WTC11 (cell line): ENCODE data around the gene TSPYL2. TPM values are rescaled to one million over a fixed set of nuclear protein-coding genes. Genes with fewer than 3 reads are reported as not detected.

Source experiments
- ATAC-seq: fragments of 200-7000 bp; cut with Tn5 transposase; 2 replicates; pipeline ENCODE4 v1.10.0; 2021; ENCODE audit warnings: mild to moderate bottlenecking, moderate library complexity
- CTCF ChIA-PET: fragments of 300-600 bp; sonication (Branson Sonifier 250); formaldehyde crosslinking; loops from one replicate; lab custom pipeline; 2021; ENCODE audit warnings: antibody characterized with exemption; lab: Charles Lee
- POLR2A ChIA-PET: fragments of 350-600 bp; sonication (Branson Sonifier 250); formaldehyde crosslinking; loops from one replicate; lab custom pipeline; 2021; ENCODE audit warnings: antibody characterized with exemption; lab: Charles Lee
- DNase-seq: peaks from one replicate; pipeline ENCODE4 v3.0.0; 2021; ENCODE audit warnings: low spot score
- H3K27ac Mint-ChIP-seq: 2 replicates; pipeline ENCODE4 v1.8.0; 2021; ENCODE audit warnings: mixed read lengths
- H3K27me3 Mint-ChIP-seq: 2 replicates; pipeline ENCODE4 v1.8.0; 2021; ENCODE audit warnings: low read depth, mild to moderate bottlenecking, moderate library complexity, mixed read lengths
- H3K36me3 Mint-ChIP-seq: 2 replicates; pipeline ENCODE4 v1.8.0; 2021; ENCODE audit warnings: mixed read lengths
- H3K4me1 Mint-ChIP-seq: 2 replicates; pipeline ENCODE4 v1.8.0; 2022; ENCODE audit warnings: mixed read lengths
- H3K4me3 Mint-ChIP-seq: 2 replicates; pipeline ENCODE4 v1.8.0; 2021; ENCODE audit warnings: mild to moderate bottlenecking, moderate library complexity, mixed read lengths
- H3K9me3 Mint-ChIP-seq: 2 replicates; pipeline ENCODE4 v1.8.0; 2021; ENCODE audit warnings: mixed read lengths
- CREB1 ChIP-seq: sonication (generic); formaldehyde crosslinking; IDR thresholded peaks from 2 replicates; pipeline ENCODE4 v1.8.0; 2023; ENCODE audit warnings: mild to moderate bottlenecking, missing genetic modification reagents
- CREM ChIP-seq: sonication (generic); formaldehyde crosslinking; IDR thresholded peaks from 2 replicates; pipeline ENCODE4 v1.8.1; 2022; ENCODE audit warnings: mild to moderate bottlenecking, missing genetic modification reagents, moderate library complexity
- ETV6 ChIP-seq: sonication (generic); formaldehyde crosslinking; IDR thresholded peaks from 2 replicates; pipeline ENCODE4 v1.8.1; 2022; ENCODE audit warnings: mild to moderate bottlenecking, missing genetic modification reagents
- GABPB1 ChIP-seq: sonication (generic); formaldehyde crosslinking; IDR thresholded peaks from 2 replicates; pipeline ENCODE4 v1.8.1; 2023; ENCODE audit warnings: mild to moderate bottlenecking, missing genetic modification reagents
- HMGA2 ChIP-seq: fragments of 250-450 bp; sonication (Bioruptor Pico); IDR thresholded peaks from 2 replicates; pipeline ENCODE4 v1.4.0; 2021; ENCODE audit warnings: mild to moderate bottlenecking, moderate library complexity
- JAZF1 ChIP-seq: fragments of 250-450 bp; sonication (Bioruptor Pico); IDR thresholded peaks from 2 replicates; pipeline ENCODE4 v1.9.0; 2021; ENCODE audit warnings: moderate library complexity, mild to moderate bottlenecking, inconsistent platforms
- MYBL2 ChIP-seq: sonication (generic); formaldehyde crosslinking; IDR thresholded peaks from 2 replicates; pipeline ENCODE4 v1.8.1; 2023; ENCODE audit warnings: mild to moderate bottlenecking, moderate library complexity, missing genetic modification reagents
- NFYB ChIP-seq: sonication (generic); formaldehyde crosslinking; conservative IDR thresholded peaks from 2 replicates; pipeline ENCODE4 v1.8.0; 2022; ENCODE audit warnings: low read depth, missing genetic modification reagents
- NR1H2 ChIP-seq: sonication (generic); formaldehyde crosslinking; IDR thresholded peaks from 2 replicates; pipeline ENCODE4 v1.9.0; 2021; ENCODE audit warnings: mild to moderate bottlenecking, moderate library complexity, missing genetic modification reagents
- RELA ChIP-seq: sonication (generic); formaldehyde crosslinking; IDR thresholded peaks from 2 replicates; pipeline ENCODE4 v1.8.1; 2022; ENCODE audit warnings: missing genetic modification reagents, mild to moderate bottlenecking, borderline replicate concordance
- RORB ChIP-seq: fragments of 250-450 bp; sonication (Bioruptor Pico); IDR thresholded peaks from 2 replicates; pipeline ENCODE4 v1.9.0; 2021; ENCODE audit warnings: mild to moderate bottlenecking
- TEAD1 ChIP-seq: sonication (generic); formaldehyde crosslinking; IDR thresholded peaks from 2 replicates; pipeline ENCODE4 v1.8.0; 2022; ENCODE audit warnings: mild to moderate bottlenecking, missing genetic modification reagents
- TEAD4 ChIP-seq: sonication (generic); formaldehyde crosslinking; IDR thresholded peaks from 2 replicates; pipeline ENCODE4 v1.8.0; 2022; ENCODE audit warnings: mild to moderate bottlenecking, missing genetic modification reagents
- ZNF317 ChIP-seq: sonication (generic); formaldehyde crosslinking; IDR thresholded peaks from 2 replicates; pipeline ENCODE4 v1.8.1; 2023; ENCODE audit warnings: low read depth, mild to moderate bottlenecking, moderate library complexity, missing genetic modification reagents, borderline replicate concordance
- ZNF396 ChIP-seq: fragments of 250-450 bp; sonication (Bioruptor Pico); IDR thresholded peaks from 2 replicates; pipeline ENCODE4 v1.8.0; 2021; ENCODE audit warnings: mild to moderate bottlenecking, moderate library complexity, borderline replicate concordance
- ZNF671 ChIP-seq: fragments of 250-450 bp; sonication (Bioruptor Pico); IDR thresholded peaks from 2 replicates; pipeline ENCODE4 v1.8.0; 2021; ENCODE audit warnings: mild to moderate bottlenecking
- total RNA-seq: library from RNA; stranded (reverse); gene quantifications from 3 replicates; pipeline ENCODE4 v1.2.3, GENCODE V29; 2021
- TF ChIP-seq, protein P1 (sequence below): sonication (generic); formaldehyde crosslinking; IDR thresholded peaks from 2 replicates; pipeline ENCODE4 v1.8.1; 2022; ENCODE audit warnings: low read depth, mild to moderate bottlenecking, moderate library complexity, missing genetic modification reagents, borderline replicate concordance
- TF ChIP-seq, protein P2 (sequence below): sonication (generic); formaldehyde crosslinking; IDR thresholded peaks from 2 replicates; pipeline ENCODE4 v1.8.0; 2023; ENCODE audit warnings: mild to moderate bottlenecking, missing genetic modification reagents
- TF ChIP-seq, protein P3 (sequence below): sonication (generic); formaldehyde crosslinking; conservative IDR thresholded peaks from 2 replicates; pipeline ENCODE4 v1.8.1; 2023; ENCODE audit warnings: mild to moderate bottlenecking, low read depth, missing genetic modification reagents, moderate library complexity
- TF ChIP-seq, protein P4 (sequence below): fragments of 200-600 bp; IDR thresholded peaks from 2 replicates; pipeline ENCODE4 v1.8.0; 2022; ENCODE audit warnings: antibody characterized with exemption
- TF ChIP-seq, protein P5 (sequence below): sonication (generic); formaldehyde crosslinking; IDR thresholded peaks from 2 replicates; pipeline ENCODE4 v1.8.1; 2023; ENCODE audit warnings: mild to moderate bottlenecking, moderate library complexity, missing genetic modification reagents
- TF ChIP-seq, protein P6 (sequence below): sonication (generic); formaldehyde crosslinking; IDR thresholded peaks from 2 replicates; pipeline ENCODE4 v1.8.0; 2023; ENCODE audit warnings: missing genetic modification reagents
- TF ChIP-seq, protein P7 (sequence below): sonication (generic); formaldehyde crosslinking; conservative IDR thresholded peaks from 2 replicates; pipeline ENCODE4 v1.8.1; 2022; ENCODE audit warnings: mild to moderate bottlenecking, missing genetic modification reagents

Gene TSPYL2
- total RNA-seq, 1 experiment from 2014 or later = 14.6 TPM

DNA sequence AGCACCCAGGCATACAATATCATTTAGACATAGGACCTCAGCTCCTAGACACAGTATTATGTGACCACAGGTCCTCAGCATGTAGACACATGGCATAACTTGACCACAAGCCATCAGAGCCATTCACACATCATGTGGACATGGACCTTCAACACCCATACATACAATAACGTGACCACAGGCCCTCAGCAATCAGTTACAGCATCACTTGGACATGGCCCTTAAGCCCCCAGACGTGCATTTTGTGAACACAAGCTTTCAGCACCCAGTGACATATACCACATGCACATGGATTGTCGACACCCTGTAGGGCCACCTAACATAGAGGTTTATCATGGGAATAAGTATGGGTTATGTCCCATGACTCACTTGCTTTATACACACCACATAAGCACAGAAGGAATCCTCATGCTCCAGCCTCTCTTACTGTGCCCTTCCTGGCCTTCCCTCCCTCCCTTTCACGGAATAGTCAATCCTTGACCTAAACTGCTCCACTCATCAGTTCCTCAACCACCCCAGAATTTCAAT lies 1.9 kb downstream of the TSPYL2 start (continued):
- TF ChIP-seq ZNF317 (CRISPR knock-in tag) = no peak

DNA sequence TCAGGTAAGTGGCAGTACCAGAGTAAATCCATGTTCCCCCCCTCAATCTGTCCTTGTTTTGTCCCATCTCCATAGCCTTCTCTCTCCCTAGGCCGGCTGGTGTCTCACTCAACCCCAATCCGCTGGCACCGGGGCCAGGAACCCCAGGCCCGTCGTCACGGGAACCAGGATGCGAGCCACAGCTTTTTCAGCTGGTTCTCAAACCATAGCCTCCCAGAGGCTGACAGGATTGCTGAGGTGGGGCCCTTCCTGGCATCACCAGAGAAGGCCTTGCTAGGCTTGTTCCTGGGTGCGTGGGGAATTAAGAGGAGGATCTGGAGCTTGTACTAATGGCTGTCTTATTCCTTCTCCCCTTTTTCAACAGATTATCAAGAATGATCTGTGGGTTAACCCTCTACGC lies 2.7 kb downstream of the TSPYL2 start:
- Mint-ChIP-seq H3K27ac (no peak overlapping the region), H3K4me3 (no peak overlapping the region), H3K9me3 (no peaks in the 10 kb centered on the region), H3K36me3 (peaks cover 21% of the 10 kb centered on the region)
- ATAC-seq (no peak), DNase-seq (no peak)
- POLR2A ChIA-PET = no interaction called here
- no peak for TF ChIP-seq CREB1
- no peak for TF ChIP-seq RELA (CRISPR knock-in tag)
- TF ChIP-seq, protein P1, sequence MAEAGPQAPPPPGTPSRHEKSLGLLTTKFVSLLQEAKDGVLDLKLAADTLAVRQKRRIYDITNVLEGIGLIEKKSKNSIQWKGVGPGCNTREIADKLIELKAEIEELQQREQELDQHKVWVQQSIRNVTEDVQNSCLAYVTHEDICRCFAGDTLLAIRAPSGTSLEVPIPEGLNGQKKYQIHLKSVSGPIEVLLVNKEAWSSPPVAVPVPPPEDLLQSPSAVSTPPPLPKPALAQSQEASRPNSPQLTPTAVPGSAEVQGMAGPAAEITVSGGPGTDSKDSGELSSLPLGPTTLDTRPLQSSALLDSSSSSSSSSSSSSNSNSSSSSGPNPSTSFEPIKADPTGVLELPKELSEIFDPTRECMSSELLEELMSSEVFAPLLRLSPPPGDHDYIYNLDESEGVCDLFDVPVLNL (CRISPR knock-in tag) = no peak
- TF ChIP-seq JAZF1 (CRISPR knock-in tag) = no peak
- TF ChIP-seq, protein P2, sequence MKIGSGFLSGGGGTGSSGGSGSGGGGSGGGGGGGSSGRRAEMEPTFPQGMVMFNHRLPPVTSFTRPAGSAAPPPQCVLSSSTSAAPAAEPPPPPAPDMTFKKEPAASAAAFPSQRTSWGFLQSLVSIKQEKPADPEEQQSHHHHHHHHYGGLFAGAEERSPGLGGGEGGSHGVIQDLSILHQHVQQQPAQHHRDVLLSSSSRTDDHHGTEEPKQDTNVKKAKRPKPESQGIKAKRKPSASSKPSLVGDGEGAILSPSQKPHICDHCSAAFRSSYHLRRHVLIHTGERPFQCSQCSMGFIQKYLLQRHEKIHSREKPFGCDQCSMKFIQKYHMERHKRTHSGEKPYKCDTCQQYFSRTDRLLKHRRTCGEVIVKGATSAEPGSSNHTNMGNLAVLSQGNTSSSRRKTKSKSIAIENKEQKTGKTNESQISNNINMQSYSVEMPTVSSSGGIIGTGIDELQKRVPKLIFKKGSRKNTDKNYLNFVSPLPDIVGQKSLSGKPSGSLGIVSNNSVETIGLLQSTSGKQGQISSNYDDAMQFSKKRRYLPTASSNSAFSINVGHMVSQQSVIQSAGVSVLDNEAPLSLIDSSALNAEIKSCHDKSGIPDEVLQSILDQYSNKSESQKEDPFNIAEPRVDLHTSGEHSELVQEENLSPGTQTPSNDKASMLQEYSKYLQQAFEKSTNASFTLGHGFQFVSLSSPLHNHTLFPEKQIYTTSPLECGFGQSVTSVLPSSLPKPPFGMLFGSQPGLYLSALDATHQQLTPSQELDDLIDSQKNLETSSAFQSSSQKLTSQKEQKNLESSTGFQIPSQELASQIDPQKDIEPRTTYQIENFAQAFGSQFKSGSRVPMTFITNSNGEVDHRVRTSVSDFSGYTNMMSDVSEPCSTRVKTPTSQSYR = no peak
- TF ChIP-seq, protein P3, sequence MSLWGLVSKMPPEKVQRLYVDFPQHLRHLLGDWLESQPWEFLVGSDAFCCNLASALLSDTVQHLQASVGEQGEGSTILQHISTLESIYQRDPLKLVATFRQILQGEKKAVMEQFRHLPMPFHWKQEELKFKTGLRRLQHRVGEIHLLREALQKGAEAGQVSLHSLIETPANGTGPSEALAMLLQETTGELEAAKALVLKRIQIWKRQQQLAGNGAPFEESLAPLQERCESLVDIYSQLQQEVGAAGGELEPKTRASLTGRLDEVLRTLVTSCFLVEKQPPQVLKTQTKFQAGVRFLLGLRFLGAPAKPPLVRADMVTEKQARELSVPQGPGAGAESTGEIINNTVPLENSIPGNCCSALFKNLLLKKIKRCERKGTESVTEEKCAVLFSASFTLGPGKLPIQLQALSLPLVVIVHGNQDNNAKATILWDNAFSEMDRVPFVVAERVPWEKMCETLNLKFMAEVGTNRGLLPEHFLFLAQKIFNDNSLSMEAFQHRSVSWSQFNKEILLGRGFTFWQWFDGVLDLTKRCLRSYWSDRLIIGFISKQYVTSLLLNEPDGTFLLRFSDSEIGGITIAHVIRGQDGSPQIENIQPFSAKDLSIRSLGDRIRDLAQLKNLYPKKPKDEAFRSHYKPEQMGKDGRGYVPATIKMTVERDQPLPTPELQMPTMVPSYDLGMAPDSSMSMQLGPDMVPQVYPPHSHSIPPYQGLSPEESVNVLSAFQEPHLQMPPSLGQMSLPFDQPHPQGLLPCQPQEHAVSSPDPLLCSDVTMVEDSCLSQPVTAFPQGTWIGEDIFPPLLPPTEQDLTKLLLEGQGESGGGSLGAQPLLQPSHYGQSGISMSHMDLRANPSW = no peak
- TF ChIP-seq, protein P4, sequence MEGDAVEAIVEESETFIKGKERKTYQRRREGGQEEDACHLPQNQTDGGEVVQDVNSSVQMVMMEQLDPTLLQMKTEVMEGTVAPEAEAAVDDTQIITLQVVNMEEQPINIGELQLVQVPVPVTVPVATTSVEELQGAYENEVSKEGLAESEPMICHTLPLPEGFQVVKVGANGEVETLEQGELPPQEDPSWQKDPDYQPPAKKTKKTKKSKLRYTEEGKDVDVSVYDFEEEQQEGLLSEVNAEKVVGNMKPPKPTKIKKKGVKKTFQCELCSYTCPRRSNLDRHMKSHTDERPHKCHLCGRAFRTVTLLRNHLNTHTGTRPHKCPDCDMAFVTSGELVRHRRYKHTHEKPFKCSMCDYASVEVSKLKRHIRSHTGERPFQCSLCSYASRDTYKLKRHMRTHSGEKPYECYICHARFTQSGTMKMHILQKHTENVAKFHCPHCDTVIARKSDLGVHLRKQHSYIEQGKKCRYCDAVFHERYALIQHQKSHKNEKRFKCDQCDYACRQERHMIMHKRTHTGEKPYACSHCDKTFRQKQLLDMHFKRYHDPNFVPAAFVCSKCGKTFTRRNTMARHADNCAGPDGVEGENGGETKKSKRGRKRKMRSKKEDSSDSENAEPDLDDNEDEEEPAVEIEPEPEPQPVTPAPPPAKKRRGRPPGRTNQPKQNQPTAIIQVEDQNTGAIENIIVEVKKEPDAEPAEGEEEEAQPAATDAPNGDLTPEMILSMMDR = no peak
- TF ChIP-seq ZNF317 (CRISPR knock-in tag) = no peak
- TF ChIP-seq, all 79 proteins: peak for 0
- Mint-ChIP-seq H3K4me1 (peaks cover 21% of the 10 kb centered on the region), H3K27me3 (peaks cover 5% of the 10 kb centered on the region; the same call in 1 of the 2 replicates)
- CTCF ChIA-PET = no interaction called here

DNA sequence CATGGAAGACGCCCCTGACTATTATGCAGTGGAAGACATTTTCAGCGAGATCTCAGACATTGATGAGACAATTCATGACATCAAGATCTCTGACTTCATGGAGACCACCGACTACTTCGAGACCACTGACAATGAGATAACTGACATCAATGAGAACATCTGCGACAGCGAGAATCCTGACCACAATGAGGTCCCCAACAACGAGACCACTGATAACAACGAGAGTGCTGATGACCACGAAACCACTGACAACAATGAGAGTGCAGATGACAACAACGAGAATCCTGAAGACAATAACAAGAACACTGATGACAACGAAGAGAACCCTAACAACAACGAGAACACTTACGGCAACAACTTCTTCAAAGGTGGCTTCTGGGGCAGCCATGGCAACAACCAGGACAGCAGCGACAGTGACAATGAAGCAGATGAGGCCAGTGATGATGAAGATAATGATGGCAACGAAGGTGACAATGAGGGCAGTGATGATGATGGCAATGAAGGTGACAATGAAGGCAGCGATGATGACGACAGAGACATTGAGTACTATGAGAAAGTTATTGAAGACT lies 3.6 kb downstream of the TSPYL2 start:
- POLR2A ChIA-PET = no interaction called here
- CTCF ChIA-PET = no interaction called here
- no peak overlapping the region for H3K27ac Mint-ChIP-seq
- H3K4me1 Mint-ChIP-seq = peaks cover 16% of the 10 kb centered on the region
- 0 out of 2 replicates have a peak, but pooled peaks cover under 1% of the 10 kb centered on the region for H3K27me3 Mint-ChIP-seq
- H3K4me3 Mint-ChIP-seq = no peak overlapping the region
- no peak for DNase-seq
- no peak for ATAC-seq
- no peaks in the 10 kb centered on the region for H3K9me3 Mint-ChIP-seq
- H3K36me3 Mint-ChIP-seq = peaks cover 21% of the 10 kb centered on the region
- TF ChIP-seq JAZF1 (CRISPR knock-in tag) (no peak), ZNF396 (no peak), HMGA2 (CRISPR knock-in tag) (no peak), TEAD4 (CRISPR knock-in tag) (no peak), NR1H2 (CRISPR knock-in tag) (no peak), GABPB1 (CRISPR knock-in tag) (no peak), CREM (no peak), MYBL2 (no peak), NFYB (no peak), RORB (CRISPR knock-in tag) (no peak), ETV6 (CRISPR knock-in tag) (no peak), TEAD1 (no peak), ZNF671 (CRISPR knock-in tag) (no peak)
- TF ChIP-seq, protein P5, sequence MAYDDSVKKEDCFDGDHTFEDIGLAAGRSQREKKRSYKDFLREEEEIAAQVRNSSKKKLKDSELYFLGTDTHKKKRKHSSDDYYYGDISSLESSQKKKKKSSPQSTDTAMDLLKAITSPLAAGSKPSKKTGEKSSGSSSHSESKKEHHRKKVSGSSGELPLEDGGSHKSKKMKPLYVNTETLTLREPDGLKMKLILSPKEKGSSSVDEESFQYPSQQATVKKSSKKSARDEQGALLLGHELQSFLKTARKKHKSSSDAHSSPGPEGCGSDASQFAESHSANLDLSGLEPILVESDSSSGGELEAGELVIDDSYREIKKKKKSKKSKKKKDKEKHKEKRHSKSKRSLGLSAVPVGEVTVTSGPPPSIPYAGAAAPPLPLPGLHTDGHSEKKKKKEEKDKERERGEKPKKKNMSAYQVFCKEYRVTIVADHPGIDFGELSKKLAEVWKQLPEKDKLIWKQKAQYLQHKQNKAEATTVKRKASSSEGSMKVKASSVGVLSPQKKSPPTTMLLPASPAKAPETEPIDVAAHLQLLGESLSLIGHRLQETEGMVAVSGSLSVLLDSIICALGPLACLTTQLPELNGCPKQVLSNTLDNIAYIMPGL = no peak
- TF ChIP-seq, protein P6, sequence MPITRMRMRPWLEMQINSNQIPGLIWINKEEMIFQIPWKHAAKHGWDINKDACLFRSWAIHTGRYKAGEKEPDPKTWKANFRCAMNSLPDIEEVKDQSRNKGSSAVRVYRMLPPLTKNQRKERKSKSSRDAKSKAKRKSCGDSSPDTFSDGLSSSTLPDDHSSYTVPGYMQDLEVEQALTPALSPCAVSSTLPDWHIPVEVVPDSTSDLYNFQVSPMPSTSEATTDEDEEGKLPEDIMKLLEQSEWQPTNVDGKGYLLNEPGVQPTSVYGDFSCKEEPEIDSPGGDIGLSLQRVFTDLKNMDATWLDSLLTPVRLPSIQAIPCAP (CRISPR knock-in tag) = no peak
- TF ChIP-seq, protein P7, sequence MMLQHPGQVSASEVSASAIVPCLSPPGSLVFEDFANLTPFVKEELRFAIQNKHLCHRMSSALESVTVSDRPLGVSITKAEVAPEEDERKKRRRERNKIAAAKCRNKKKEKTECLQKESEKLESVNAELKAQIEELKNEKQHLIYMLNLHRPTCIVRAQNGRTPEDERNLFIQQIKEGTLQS (CRISPR knock-in tag) = no peak
